ENCODE measurements around the gene NFIX. TPM values are rescaled to one million over a fixed set of nuclear protein-coding genes. Genes with fewer than 3 reads are reported as not detected.

NFIX gene
- total RNA-seq, 1 donor, result 114 TPM

DNA sequence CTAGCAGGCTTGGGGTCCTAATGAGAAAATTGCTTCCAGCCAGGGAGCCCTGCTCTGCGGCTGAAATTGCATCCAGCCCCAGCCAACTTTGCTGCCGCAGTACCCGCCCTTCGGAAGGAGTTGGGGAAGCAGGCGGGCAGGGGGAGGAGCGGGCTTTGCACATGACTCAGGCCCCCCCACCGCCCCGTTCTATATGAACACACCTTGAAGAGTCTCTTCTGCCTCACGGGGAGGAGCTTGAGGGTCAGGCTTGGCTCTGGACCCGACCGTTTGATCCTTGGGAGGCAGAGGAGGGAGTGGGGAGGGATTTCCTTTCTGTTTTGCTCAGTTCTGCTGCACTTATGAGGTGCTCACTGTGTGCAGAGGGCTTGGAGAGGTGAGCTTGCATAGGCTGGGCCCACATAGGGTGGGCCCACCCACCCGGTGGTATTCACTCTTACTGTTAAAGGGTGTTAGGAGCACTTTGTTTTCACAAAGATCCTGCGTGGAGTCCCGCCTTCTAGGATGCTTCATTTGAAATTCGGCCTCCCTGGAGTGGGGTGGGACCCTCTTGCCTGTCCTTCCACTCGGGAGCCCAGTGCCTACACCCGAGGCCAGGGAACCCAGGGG, 60.9 kb downstream of the NFIX start:
- peak; percentile 95 for DNase-seq (ENCODE audit: insufficient read length, low spot score, missing footprints)

DNA sequence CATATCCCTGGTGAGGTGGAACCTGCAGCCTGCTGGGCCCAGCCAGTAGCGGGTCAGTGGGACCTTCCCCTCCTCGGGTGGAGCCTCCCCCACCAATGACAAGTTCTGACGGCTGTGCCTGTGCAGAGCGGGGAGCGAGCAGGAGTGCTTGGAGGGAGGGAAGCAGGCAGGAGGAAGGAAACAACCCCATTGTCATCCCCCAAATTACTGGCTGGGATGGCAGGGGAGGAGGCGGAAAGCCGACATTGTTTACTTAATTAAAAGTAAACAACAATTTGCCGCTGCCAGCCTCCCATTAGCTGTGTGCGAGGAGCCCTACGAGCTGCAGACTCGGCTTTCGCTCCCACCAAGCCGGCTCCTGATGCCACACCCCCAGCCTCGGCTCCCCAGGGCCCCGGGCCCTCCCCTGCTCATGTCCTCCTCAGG, 61.9 kb downstream of the NFIX start:
- H3K4me2 ChIP-seq (ENCODE audit: insufficient read depth, low read length), result no peak overlapping the region
- no peak overlapping the region for H2AFZ ChIP-seq (ENCODE audit: low read length)
- H3K27ac ChIP-seq (ENCODE audit: low read depth, low read length), result peak overlapping the region; percentile 96

More for the DNA sequence above, 60.9 kb downstream of the NFIX start:
- H3K4me2 ChIP-seq (ENCODE audit: insufficient read depth, low read length), result peak overlapping the region; percentile 41
- H3K9me3 ChIP-seq (ENCODE audit: low read depth, low read length), result no peaks in the 10 kb centered on the region
- no peak overlapping the region for H2AFZ ChIP-seq (ENCODE audit: low read length)
- peak overlapping the region; percentile 56 for H3K4me3 ChIP-seq (ENCODE audit: insufficient read depth, low read length)
- no peaks in the 10 kb centered on the region for H3K27me3 ChIP-seq (ENCODE audit: insufficient read depth, low read length)
- TF ChIP-seq, protein P1, sequence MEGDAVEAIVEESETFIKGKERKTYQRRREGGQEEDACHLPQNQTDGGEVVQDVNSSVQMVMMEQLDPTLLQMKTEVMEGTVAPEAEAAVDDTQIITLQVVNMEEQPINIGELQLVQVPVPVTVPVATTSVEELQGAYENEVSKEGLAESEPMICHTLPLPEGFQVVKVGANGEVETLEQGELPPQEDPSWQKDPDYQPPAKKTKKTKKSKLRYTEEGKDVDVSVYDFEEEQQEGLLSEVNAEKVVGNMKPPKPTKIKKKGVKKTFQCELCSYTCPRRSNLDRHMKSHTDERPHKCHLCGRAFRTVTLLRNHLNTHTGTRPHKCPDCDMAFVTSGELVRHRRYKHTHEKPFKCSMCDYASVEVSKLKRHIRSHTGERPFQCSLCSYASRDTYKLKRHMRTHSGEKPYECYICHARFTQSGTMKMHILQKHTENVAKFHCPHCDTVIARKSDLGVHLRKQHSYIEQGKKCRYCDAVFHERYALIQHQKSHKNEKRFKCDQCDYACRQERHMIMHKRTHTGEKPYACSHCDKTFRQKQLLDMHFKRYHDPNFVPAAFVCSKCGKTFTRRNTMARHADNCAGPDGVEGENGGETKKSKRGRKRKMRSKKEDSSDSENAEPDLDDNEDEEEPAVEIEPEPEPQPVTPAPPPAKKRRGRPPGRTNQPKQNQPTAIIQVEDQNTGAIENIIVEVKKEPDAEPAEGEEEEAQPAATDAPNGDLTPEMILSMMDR (IDR thresholded peaks at IDR 0.05; ENCODE audit: extremely low read depth, low read depth, low read length), result no peak
- H4K20me1 ChIP-seq (ENCODE audit: insufficient read depth, low read length), result peaks cover 10% of the 10 kb centered on the region
- peaks cover 5% of the 10 kb centered on the region for H3K36me3 ChIP-seq (ENCODE audit: insufficient read depth, low read length)
- peaks cover 87% of the 10 kb centered on the region for H3K79me2 ChIP-seq (ENCODE audit: insufficient read depth, low read length)
- peak overlapping the region; percentile 96 for H3K27ac ChIP-seq (ENCODE audit: low read depth, low read length)
- peaks cover 85% of the 10 kb centered on the region for H3K4me1 ChIP-seq (ENCODE audit: insufficient read depth, low read length)

DNA sequence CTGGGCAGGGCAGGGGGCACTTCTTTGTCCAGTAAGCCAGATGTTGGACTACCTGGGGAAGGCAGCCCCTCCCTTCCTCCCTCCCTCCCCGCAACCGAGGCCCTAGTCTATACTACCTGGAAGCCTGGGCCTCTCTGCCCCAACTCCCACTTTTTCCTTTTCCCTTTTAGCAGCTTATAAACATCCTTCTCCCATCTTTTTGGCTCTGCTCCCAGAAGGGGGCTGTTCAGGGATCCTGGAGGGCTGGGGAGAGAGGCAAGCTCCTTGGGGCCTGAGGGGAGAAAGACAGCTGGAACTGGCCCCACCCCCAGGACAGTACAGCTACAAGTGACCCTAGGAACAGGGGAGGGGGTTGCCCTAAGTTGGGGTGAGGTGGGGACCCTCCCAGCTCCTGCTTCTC, 62.5 kb downstream of the NFIX start:
- DNase-seq (ENCODE audit: insufficient read length, low spot score, missing footprints), result no peak
- no peak overlapping the region for H3K4me2 ChIP-seq (ENCODE audit: insufficient read depth, low read length)
- no peak overlapping the region for H2AFZ ChIP-seq (ENCODE audit: low read length)
- H3K9me3 ChIP-seq (ENCODE audit: low read depth, low read length), result no peaks in the 10 kb centered on the region
- no peak overlapping the region for H3K4me3 ChIP-seq (ENCODE audit: insufficient read depth, low read length)
- no peaks in the 10 kb centered on the region for H3K36me3 ChIP-seq (ENCODE audit: insufficient read depth, low read length)
- H3K79me2 ChIP-seq (ENCODE audit: insufficient read depth, low read length), result peaks cover 87% of the 10 kb centered on the region
- no peak overlapping the region for H3K27ac ChIP-seq (ENCODE audit: low read depth, low read length)
- peaks cover 17% of the 10 kb centered on the region for H4K20me1 ChIP-seq (ENCODE audit: insufficient read depth, low read length)
- no peaks in the 10 kb centered on the region for H3K27me3 ChIP-seq (ENCODE audit: insufficient read depth, low read length)
- H3K4me1 ChIP-seq (ENCODE audit: insufficient read depth, low read length), result peaks cover 78% of the 10 kb centered on the region
- TF ChIP-seq, protein P1 (IDR thresholded peaks at IDR 0.05; ENCODE audit: extremely low read depth, low read depth, low read length), result no peak

More for the DNA sequence above, 61.9 kb downstream of the NFIX start:
- Histone ChIP-seq H3K27me3 (ENCODE audit: insufficient read depth, low read length) (no peaks in the 10 kb centered on the region), H3K9me3 (ENCODE audit: low read depth, low read length) (no peaks in the 10 kb centered on the region), H4K20me1 (ENCODE audit: insufficient read depth, low read length) (peaks cover 11% of the 10 kb centered on the region), H3K4me3 (ENCODE audit: insufficient read depth, low read length) (no peak overlapping the region), H3K79me2 (ENCODE audit: insufficient read depth, low read length) (peaks cover 87% of the 10 kb centered on the region), H3K4me1 (ENCODE audit: insufficient read depth, low read length) (peaks cover 84% of the 10 kb centered on the region), H3K36me3 (ENCODE audit: insufficient read depth, low read length) (peaks cover 4% of the 10 kb centered on the region)
- no peak for DNase-seq (ENCODE audit: insufficient read length, low spot score, missing footprints)
- TF ChIP-seq, protein P1 (IDR thresholded peaks at IDR 0.05; ENCODE audit: extremely low read depth, low read depth, low read length), result no peak

DNA sequence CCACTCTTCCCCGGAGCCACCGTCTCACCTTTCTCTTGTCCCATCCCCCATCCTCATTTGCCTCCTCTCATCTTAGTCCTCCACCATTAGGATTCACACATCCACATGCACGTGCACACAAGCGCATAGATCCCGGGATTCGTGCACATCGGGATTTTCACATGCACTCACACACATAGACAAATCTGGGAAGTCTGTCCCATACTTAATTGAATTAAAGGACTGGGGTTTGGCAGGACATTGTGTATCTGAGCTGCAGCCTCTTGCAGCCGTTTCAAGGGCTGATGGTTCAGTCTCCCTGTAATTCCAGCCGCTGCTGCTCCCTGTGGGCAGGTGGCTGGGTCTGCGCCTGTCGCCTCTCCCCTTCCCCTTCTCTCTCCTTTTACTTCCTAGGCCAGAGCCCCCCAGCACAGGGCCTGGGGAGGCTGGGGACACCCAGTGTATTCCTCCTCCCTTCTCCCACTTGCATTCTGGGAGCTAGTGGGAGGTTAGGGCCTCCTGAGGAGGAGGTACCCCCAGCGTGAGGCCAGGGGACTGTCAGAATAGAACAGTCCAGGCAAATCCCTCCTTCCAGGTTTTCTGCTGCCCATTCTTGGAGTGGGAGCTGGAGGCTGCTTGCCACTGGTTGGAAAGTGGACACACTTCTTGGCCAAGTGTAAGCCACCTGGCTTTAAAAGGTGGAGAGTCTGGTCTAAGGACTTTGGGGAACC, 63.8 kb downstream of the NFIX start:
- TF ChIP-seq, protein P1 (IDR thresholded peaks at IDR 0.05; ENCODE audit: extremely low read depth, low read depth, low read length), result no peak
- Histone ChIP-seq H3K27ac (ENCODE audit: low read depth, low read length) (no peak overlapping the region), H3K4me2 (ENCODE audit: insufficient read depth, low read length) (no peak overlapping the region), H3K4me1 (ENCODE audit: insufficient read depth, low read length) (peaks cover 77% of the 10 kb centered on the region), H3K36me3 (ENCODE audit: insufficient read depth, low read length) (no peaks in the 10 kb centered on the region), H3K27me3 (ENCODE audit: insufficient read depth, low read length) (no peaks in the 10 kb centered on the region), H3K9me3 (ENCODE audit: low read depth, low read length) (no peaks in the 10 kb centered on the region), H2AFZ (ENCODE audit: low read length) (no peak overlapping the region), H3K4me3 (ENCODE audit: insufficient read depth, low read length) (no peak overlapping the region), H3K79me2 (ENCODE audit: insufficient read depth, low read length) (peaks cover 87% of the 10 kb centered on the region), H4K20me1 (ENCODE audit: insufficient read depth, low read length) (peaks cover 29% of the 10 kb centered on the region)
- peak; percentile 73 for DNase-seq (ENCODE audit: insufficient read length, low spot score, missing footprints)
